D721Med (cell line): Measurements from ENCODE around the gene TNFRSF9.

Source experiments
- DNase-seq: peaks from one replicate; pipeline ENCODE4 v3.0.0; 2011; ENCODE audit warnings: low spot score; ENCODE audit not compliant: insufficient read length
- FAIRE-seq: peaks from 2 replicates; lab custom pipeline; 2011; peaks lifted over from hg19 to GRCh38; lab: Jason Lieb, UNC
- TF ChIP-seq, protein P1 (sequence below): IDR thresholded peaks from 2 replicates; pipeline ENCODE4 v1.5.1; 2012; ENCODE audit warnings: mild to moderate bottlenecking, control low read depth; ENCODE audit not compliant: insufficient read depth; ENCODE audit errors: missing control alignments

The TNFRSF9 gene

DNA sequence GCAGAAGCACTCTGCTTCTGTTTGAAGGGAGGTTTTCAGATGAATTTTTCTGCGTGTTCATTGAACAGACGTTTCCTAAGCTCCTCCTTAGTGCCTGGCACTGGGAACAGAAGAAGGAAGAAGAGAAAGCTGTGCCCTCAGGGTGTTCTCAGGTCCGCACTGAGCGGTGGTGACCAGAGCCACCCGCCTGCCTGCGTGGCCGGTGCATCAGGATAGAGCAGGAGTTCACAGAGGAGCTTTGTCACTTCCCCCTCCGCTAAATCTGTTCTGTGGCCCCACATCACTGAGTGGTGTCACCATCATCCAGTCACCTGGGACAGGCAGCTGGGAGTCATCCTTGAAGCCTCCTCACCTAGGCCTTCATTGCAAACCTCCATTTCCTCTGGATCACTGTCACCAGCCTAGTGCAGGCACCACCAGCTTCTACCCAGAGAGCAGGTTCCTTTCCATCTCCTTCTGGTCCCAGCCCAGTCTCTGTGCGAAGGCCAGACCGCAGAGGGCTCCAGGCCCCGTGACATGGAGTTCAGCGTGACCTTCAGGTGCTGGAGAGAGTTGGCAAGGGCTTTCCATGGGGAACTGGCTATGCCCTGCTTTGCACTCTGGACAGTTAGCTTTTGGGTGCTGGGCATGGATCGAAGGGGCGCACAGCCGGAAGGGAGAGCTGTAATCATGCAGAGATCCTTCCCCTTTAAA, 42.6 kb upstream of the TNFRSF9 start:
- FAIRE-seq (no peak), DNase-seq (no peak)
- TF ChIP-seq, protein P1, sequence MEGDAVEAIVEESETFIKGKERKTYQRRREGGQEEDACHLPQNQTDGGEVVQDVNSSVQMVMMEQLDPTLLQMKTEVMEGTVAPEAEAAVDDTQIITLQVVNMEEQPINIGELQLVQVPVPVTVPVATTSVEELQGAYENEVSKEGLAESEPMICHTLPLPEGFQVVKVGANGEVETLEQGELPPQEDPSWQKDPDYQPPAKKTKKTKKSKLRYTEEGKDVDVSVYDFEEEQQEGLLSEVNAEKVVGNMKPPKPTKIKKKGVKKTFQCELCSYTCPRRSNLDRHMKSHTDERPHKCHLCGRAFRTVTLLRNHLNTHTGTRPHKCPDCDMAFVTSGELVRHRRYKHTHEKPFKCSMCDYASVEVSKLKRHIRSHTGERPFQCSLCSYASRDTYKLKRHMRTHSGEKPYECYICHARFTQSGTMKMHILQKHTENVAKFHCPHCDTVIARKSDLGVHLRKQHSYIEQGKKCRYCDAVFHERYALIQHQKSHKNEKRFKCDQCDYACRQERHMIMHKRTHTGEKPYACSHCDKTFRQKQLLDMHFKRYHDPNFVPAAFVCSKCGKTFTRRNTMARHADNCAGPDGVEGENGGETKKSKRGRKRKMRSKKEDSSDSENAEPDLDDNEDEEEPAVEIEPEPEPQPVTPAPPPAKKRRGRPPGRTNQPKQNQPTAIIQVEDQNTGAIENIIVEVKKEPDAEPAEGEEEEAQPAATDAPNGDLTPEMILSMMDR, result no peak

DNA sequence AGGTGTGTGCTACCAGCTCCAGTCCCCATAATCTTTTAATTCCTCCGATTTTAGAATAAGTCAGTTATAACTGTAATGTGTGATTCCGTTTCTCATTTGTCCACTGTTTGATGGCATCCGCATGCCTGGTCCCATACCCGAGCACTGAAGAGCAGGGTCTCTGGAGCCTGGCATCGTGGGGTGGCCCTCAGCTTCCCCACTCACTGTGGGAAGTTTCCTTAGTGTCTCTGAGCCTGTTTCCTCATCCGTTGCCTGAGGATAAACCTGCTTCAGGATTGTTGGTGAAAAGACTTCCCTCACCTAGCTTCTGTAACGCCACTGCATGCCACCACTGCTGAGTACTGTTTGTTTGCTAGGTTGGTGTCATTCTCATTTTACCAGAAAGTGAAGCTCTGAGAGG, 40.3 kb upstream of the TNFRSF9 start:
- FAIRE-seq, result no peak
- DNase-seq, result no peak
- TF ChIP-seq, protein P1, result no peak

DNA sequence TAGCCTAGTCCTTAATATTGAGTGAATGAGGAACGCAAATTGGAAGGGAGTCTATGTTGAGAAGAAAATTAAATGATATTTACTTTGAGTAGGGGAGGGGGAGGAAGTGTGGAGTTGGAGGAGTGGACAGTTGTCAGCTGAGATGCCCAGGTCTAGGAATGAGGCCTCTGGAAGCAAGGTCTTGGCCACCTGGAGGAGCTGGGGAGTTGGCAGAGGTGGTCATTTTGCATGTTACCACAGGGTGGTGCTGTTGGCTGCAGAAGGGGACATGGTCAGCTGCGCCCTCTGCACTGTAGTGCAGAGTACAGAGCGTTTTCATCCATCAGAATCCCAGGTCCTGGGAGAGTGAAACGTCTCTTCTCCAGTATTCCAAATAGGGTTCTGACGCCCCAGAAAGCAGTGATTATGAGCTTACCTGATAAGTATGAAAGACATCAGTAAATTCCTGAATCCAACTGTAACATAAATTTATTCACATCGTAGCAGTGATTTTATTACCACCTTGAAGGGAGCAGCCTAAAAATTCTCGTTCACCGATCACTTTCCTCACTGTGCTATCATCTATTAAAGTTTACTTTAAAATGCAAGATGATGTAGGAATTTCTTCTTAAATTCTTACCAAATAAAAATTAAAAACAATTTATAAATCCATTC, 34.7 kb upstream of the TNFRSF9 start:
- FAIRE-seq (no peak), DNase-seq (peak; percentile 41)
- TF ChIP-seq, protein P1, result peak; percentile 76

DNA sequence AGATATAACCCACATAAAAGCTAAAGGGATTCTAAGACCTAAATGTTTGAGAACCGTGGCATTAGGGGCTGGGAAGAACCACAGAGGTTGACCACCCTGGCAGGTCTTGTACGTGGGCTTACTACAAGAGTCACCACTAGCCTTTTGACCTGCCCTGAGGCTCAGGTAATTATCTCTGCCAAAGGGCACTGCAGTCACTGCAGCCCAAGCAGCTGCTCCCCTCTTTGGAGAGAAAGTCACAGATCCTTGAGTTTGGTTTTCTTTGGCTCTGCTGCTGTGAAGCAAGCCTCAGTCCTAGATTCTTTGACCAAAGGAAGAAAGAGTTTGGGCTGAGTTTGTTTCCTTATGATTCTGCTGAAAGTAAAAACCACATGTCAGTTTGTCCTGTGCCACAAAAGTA, 32.4 kb upstream of the TNFRSF9 start:
- TF ChIP-seq, protein P1, result no peak
- FAIRE-seq (no peak), DNase-seq (no peak)

DNA sequence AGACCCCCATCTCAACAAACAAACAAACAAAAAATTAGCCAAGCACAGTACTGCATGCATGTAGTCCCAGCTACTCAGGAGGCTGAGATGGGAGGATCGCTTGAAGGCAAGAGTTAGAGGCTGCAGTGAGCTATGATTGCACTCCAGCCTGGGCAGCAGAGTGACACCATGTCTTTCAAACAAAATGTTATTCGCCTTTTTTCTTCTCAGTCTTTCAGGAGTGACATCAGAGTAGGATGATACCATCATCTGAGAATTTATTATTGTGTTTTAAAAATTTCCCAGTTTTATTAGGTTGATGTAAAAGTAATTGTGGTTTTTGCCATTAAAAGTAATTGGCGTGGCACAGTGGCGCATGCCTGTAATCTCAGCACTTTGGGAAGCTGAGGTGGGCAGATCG, 31.6 kb upstream of the TNFRSF9 start:
- DNase-seq, result no peak
- no peak for FAIRE-seq
- TF ChIP-seq, protein P1, result no peak

DNA sequence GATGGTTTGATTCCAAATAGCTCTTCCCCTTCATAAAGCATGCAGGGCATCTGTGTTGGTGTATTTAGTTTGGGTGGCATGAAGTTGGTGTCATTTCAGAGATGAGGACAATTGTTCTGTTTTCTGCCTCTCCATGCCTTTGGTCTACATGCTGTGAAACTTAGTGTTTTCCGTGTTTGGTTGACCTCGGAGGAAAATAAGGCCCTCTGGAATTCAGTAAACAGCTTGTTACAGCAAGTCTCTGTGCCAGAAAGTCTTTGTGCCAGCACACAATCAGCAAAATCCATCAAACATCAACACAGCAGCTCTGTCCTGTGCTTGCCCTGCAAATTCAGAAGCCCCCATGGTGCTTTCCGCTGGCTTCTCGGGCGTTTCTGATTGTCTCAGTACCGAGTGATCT, 30.4 kb upstream of the TNFRSF9 start:
- TF ChIP-seq, protein P1, result no peak
- FAIRE-seq (no peak), DNase-seq (no peak)

DNA sequence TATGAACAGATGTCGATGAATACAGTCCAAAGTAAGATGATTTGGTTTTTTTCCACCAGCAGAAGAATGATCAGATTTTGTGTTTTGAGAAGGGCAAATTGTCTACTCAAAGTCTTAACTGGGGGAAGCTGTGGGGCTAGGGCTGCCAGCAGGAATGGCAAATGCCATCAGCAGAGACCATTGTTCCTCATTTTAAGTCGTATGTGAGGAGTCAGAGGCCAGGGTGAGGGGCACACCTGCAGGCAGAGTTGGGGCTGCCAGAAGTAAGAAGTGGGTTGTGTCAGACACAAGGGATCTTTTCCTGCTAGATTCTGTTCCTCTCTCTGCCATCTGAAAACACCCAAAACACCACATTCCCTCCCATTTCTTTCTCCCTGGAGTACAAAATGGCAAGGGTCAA, 29.6 kb upstream of the TNFRSF9 start:
- TF ChIP-seq, protein P1, result no peak
- FAIRE-seq (no peak), DNase-seq (no peak)
